ENCODE measurements around the gene RPS27.

The RPS27 gene

GRCh38 chr1:153984123-153984894 is 6.3 kb upstream of the RPS27 start:
- Histone ChIP-seq H3K4me3 (ENCODE audit: low read depth, low read length, poor library complexity, severe bottlenecking) (no peak overlapping the region), H3K4me2 (ENCODE audit: low read length) (no peak overlapping the region)
- no peak for TF ChIP-seq CTCF (IDR thresholded peaks at IDR 0.05; ENCODE audit: low read length)
- no peak for TF ChIP-seq EZH2 (IDR thresholded peaks at IDR 0.05; ENCODE audit: borderline replicate concordance, low read length)

GRCh38 chr1:153985341-153985912 is 5.1 kb upstream of the RPS27 start:
- H4K20me1 ChIP-seq (ENCODE audit: insufficient read depth, low read length) = no peaks in the 10 kb centered on the region
- H3K79me2 ChIP-seq (ENCODE audit: insufficient read depth, low read length) = no peaks in the 10 kb centered on the region
- peaks cover 19% of the 10 kb centered on the region for H3K4me1 ChIP-seq (ENCODE audit: insufficient read depth, low read length, severe bottlenecking)
- H3F3A ChIP-seq (ENCODE audit: insufficient read depth, low read length) = no peaks in the 10 kb centered on the region
- H3K4me2 ChIP-seq (ENCODE audit: low read length) = no peak overlapping the region
- no peak overlapping the region for H3K27ac ChIP-seq (ENCODE audit: low read depth, low read length, poor library complexity, severe bottlenecking)
- no peaks in the 10 kb centered on the region for H3K9me2 ChIP-seq (ENCODE audit: low read depth, low read length)
- H3K4me3 ChIP-seq (ENCODE audit: low read depth, low read length, poor library complexity, severe bottlenecking) = no peak overlapping the region
- TF ChIP-seq CTCF (IDR thresholded peaks at IDR 0.05; ENCODE audit: low read length) (no peak), EZH2 (IDR thresholded peaks at IDR 0.05; ENCODE audit: borderline replicate concordance, low read length) (no peak)
- H3K36me3 ChIP-seq (ENCODE audit: insufficient read depth, low read length) = no peaks in the 10 kb centered on the region
- no peaks in the 10 kb centered on the region for H3K9me3 ChIP-seq (ENCODE audit: low read length)
- H3K9ac ChIP-seq (ENCODE audit: low read length) = no peak overlapping the region
- no peak overlapping the region for H2AFZ ChIP-seq (ENCODE audit: low read length)
- no peaks in the 10 kb centered on the region for H3K27me3 ChIP-seq (ENCODE audit: insufficient read depth, low read length)

More at GRCh38 chr1:153984123-153984894, 6.3 kb upstream of the RPS27 start:
- H3K4me1 ChIP-seq (ENCODE audit: insufficient read depth, low read length, severe bottlenecking) = peaks cover 14% of the 10 kb centered on the region
- no peaks in the 10 kb centered on the region for H4K20me1 ChIP-seq (ENCODE audit: insufficient read depth, low read length)
- no peaks in the 10 kb centered on the region for H3K9me3 ChIP-seq (ENCODE audit: low read length)
- no peaks in the 10 kb centered on the region for H3K27me3 ChIP-seq (ENCODE audit: insufficient read depth, low read length)
- H3K27ac ChIP-seq (ENCODE audit: low read depth, low read length, poor library complexity, severe bottlenecking) = no peak overlapping the region
- no peaks in the 10 kb centered on the region for H3K9me2 ChIP-seq (ENCODE audit: low read depth, low read length)
- H3F3A ChIP-seq (ENCODE audit: insufficient read depth, low read length) = no peaks in the 10 kb centered on the region
- H3K9ac ChIP-seq (ENCODE audit: low read length) = no peak overlapping the region
- no peaks in the 10 kb centered on the region for H3K36me3 ChIP-seq (ENCODE audit: insufficient read depth, low read length)
- H3K79me2 ChIP-seq (ENCODE audit: insufficient read depth, low read length) = no peaks in the 10 kb centered on the region
- no peak overlapping the region for H2AFZ ChIP-seq (ENCODE audit: low read length)

- H3K79me2 ChIP-seq (ENCODE audit: insufficient read depth, low read length) = peaks cover 1% of the 10 kb centered on the region; the same call in 1 of the 2 replicates
- no peaks in the 10 kb centered on the region for H3K9me2 ChIP-seq (ENCODE audit: low read depth, low read length)
- H3K27ac ChIP-seq (ENCODE audit: low read depth, low read length, poor library complexity, severe bottlenecking) = peak within 1 kb of the TSS; percentile 59
- H3K36me3 ChIP-seq (ENCODE audit: insufficient read depth, low read length) = peaks cover 5% of the 10 kb centered on the region
- peak within 1 kb of the TSS; percentile 27 for H3K4me3 ChIP-seq (ENCODE audit: low read depth, low read length, poor library complexity, severe bottlenecking)
- no peaks in the 10 kb centered on the region for H4K20me1 ChIP-seq (ENCODE audit: insufficient read depth, low read length)
- H3K9ac ChIP-seq (ENCODE audit: low read length) = peak within 1 kb of the TSS; percentile 30; the same call in 1 of the 2 replicates
- H3K9me3 ChIP-seq (ENCODE audit: low read length) = no peaks in the 10 kb centered on the region
- H3K4me2 ChIP-seq (ENCODE audit: low read length) = peak within 1 kb of the TSS; percentile 45
- H3F3A ChIP-seq (ENCODE audit: insufficient read depth, low read length) = no peaks in the 10 kb centered on the region
- H3K27me3 ChIP-seq (ENCODE audit: insufficient read depth, low read length) = no peaks in the 10 kb centered on the region
- H3K4me1 ChIP-seq (ENCODE audit: insufficient read depth, low read length, severe bottlenecking) = peaks cover 20% of the 10 kb centered on the region
- TF ChIP-seq EZH2 (IDR thresholded peaks at IDR 0.05; ENCODE audit: borderline replicate concordance, low read length) = no peak
- no peak for TF ChIP-seq CTCF (IDR thresholded peaks at IDR 0.05; ENCODE audit: low read length)
- H2AFZ ChIP-seq (ENCODE audit: low read length) = no peak within 1 kb of the TSS; the same call in 1 of the 2 replicates
Measured at GRCh38 chr1:153985941-153986761, 4.4 kb upstream of the RPS27 start, which contains the start of gene RAB13. TSS of gene RAB13 (minus strand) at chr1:153986339. CDS start at chr1:153986236, 103 bp downstream.
